ENCODE results near the gene IARS2. TPM values are rescaled to one million over a fixed set of nuclear protein-coding genes. Genes with fewer than 3 reads are reported as not detected.
A peak's percentile ranks its signal among the peaks of the same experiment; 100 is the strongest.

The IARS2 gene
- total RNA-seq, 2 experiments from 2014 or later = 75.0 to 75.2 TPM

DNA sequence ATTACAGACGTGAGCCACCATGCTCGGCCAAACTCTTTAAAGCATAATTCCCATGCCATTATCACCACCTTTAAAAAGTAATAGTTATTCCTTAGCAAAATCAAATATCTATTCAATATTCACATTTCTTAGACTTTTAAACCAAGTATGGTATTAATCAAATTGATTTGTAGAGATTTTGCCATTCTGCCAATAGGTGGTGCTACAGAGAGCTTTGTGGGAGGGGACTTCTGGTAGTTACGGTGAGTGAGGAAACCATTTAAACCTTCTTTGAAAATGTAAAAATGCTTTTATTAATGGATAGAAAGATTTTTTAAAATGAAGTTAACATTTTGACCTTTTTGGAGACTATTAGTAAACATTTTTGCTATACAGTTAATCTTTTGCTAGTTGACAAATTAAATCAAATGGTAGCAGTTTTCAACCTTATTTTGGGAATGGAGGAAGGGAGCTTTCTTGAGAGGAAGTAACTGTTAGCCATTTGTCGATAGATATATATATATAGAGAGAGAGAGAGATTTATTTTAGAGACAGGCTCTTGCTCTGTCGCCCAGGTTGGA, 19.3 kb downstream of the IARS2 start:
- Mint-ChIP-seq H3K27me3 (no peaks in the 10 kb centered on the region), H3K4me1 (ENCODE audit: low read depth) (peaks cover 3% of the 10 kb centered on the region), H3K36me3 (ENCODE audit: low read depth) (peaks cover 35% of the 10 kb centered on the region), H3K27ac (no peak overlapping the region), H3K4me3 (no peak overlapping the region), H3K9me3 (no peaks in the 10 kb centered on the region)
- peak; percentile 81 for ATAC-seq
- ChIA-PET POLR2A (interaction anchor here (0.6 kb wide), 1 partner anchor 64 kb away, joined by 4 read pairs; no protein-coding TSS in a partner anchor), CTCF (interaction anchor here (0.9 to 1.9 kb wide), 19 partner anchors 9 to 123 kb away, joined by 3 to 8 read pairs (median 4); partner anchors contain the start of genes BPNT1, EPRS1 and IARS2)
- intact Hi-C loops (cut with micrococcal nuclease) = no loop called here
- DNase-seq = peak; percentile 23
- TF ChIP-seq, protein P1, sequence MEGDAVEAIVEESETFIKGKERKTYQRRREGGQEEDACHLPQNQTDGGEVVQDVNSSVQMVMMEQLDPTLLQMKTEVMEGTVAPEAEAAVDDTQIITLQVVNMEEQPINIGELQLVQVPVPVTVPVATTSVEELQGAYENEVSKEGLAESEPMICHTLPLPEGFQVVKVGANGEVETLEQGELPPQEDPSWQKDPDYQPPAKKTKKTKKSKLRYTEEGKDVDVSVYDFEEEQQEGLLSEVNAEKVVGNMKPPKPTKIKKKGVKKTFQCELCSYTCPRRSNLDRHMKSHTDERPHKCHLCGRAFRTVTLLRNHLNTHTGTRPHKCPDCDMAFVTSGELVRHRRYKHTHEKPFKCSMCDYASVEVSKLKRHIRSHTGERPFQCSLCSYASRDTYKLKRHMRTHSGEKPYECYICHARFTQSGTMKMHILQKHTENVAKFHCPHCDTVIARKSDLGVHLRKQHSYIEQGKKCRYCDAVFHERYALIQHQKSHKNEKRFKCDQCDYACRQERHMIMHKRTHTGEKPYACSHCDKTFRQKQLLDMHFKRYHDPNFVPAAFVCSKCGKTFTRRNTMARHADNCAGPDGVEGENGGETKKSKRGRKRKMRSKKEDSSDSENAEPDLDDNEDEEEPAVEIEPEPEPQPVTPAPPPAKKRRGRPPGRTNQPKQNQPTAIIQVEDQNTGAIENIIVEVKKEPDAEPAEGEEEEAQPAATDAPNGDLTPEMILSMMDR (IDR thresholded peaks at IDR 0.05) = peak; percentile 81

DNA sequence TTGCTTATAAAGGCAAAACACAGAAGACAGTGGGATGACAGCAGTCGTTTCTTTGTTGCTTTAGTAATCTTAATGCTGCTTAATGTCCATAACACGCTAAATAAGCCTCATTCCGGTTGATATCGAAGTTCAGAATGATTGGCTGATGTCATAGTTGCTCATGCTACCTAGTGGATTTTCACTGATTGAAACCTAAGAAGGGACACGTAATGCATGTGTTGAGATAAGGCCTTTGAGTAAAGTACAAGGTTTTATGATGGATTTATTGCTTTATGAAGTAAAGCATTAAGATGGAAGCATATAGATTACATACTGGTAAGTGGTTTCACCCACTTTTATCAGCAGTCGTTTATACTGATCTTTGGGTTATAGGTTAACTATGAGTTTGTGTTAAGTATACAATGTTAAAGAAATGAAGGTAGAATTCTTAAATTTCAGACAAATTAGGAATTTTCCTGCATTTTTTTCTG, 25.1 kb downstream of the IARS2 start:
- DNase-seq (no peak), ATAC-seq (no peak)
- H3K36me3 Mint-ChIP-seq (ENCODE audit: low read depth) = peaks cover 24% of the 10 kb centered on the region
- POLR2A ChIA-PET = no interaction called here
- H3K27me3 Mint-ChIP-seq = no peaks in the 10 kb centered on the region
- H3K9me3 Mint-ChIP-seq = no peaks in the 10 kb centered on the region
- TF ChIP-seq, protein P1 (IDR thresholded peaks at IDR 0.05) = no peak
- H3K27ac Mint-ChIP-seq = no peak overlapping the region
- H3K4me3 Mint-ChIP-seq = no peak overlapping the region
- intact Hi-C loops (cut with micrococcal nuclease) = no loop called here
- CTCF ChIA-PET = interaction anchor here (1.7 kb wide), 1 partner anchor 14 kb away, joined by 5 read pairs; no protein-coding TSS in a partner anchor
- peaks cover 10% of the 10 kb centered on the region for H3K4me1 Mint-ChIP-seq (ENCODE audit: low read depth)

DNA sequence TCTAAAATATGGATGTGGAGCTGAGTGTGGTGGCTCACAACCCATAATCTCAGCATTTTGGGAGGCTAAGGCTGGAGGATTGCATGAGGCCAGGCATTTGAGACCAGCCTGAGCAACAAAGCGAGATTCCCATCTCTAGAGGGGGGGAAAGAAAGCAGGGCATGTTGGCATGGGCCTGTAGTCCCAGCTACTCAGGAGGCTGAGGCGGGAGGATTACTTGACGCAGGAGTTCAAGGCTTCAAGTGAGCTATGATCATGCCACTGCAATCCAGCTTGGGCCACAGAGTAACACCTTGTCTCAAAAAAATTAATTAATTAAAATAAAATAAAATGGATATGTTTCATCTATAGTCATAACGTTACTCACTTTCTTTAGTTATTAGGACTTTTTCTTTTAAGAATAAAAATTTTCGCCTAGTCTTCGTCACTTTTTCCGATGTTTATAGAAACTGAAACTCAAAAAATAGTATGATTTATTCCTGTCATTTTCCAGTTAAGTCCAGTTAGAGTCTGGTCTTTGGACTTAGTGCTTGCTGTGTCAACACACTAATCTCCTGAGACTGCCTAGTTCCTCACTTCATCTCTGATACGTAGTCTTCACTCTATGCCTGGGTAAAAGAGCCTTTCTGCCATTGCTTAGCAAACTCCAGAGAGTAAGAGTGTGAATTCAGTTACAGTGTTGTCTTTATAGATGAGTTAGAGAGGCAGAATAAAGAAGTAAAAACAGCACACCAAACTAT, 28.0 kb downstream of the IARS2 start:
- DNase-seq (no peak), ATAC-seq (no peak)
- CTCF ChIA-PET = interaction anchor here (1.8 kb wide), 1 partner anchor 9 kb away, joined by 6 read pairs; no protein-coding TSS in a partner anchor
- no peaks in the 10 kb centered on the region for H3K9me3 Mint-ChIP-seq
- no peak overlapping the region for H3K27ac Mint-ChIP-seq
- peaks cover 16% of the 10 kb centered on the region for H3K36me3 Mint-ChIP-seq (ENCODE audit: low read depth)
- no peaks in the 10 kb centered on the region for H3K27me3 Mint-ChIP-seq
- POLR2A ChIA-PET = no interaction called here
- intact Hi-C loops (cut with micrococcal nuclease) = no loop called here
- TF ChIP-seq, protein P1 (IDR thresholded peaks at IDR 0.05) = no peak
- H3K4me3 Mint-ChIP-seq = no peak overlapping the region
- peaks cover 13% of the 10 kb centered on the region for H3K4me1 Mint-ChIP-seq (ENCODE audit: low read depth)

DNA sequence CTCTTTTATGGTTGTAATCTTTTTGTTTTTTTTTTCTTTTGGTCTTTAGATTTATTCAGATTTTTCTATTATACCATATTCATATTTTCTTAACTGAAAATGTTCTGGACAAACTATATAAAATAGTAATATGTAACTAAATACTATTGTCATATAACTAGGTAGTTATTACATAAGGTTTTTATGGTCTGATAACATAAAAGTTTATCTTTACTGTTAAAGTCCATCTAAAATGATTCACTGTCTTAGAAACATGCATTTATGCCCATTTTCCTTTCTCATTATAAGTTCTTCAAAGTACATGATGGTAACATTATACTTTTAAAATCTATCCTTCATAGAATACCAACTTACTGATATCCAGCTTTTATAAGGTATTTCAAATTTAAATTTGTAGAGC, 29.1 kb downstream of the IARS2 start:
- no peak overlapping the region for H3K4me3 Mint-ChIP-seq
- no peaks in the 10 kb centered on the region for H3K9me3 Mint-ChIP-seq
- peaks cover 13% of the 10 kb centered on the region for H3K4me1 Mint-ChIP-seq (ENCODE audit: low read depth)
- intact Hi-C loops (cut with micrococcal nuclease) = no loop called here
- CTCF ChIA-PET = interaction anchor here (1.2 to 2.4 kb wide), 5 partner anchors 8 to 72 kb away, joined by 3 to 10 read pairs (median 6); no protein-coding TSS in a partner anchor
- ATAC-seq (no peak), DNase-seq (no peak)
- peaks cover 22% of the 10 kb centered on the region for H3K36me3 Mint-ChIP-seq (ENCODE audit: low read depth)
- no peaks in the 10 kb centered on the region for H3K27me3 Mint-ChIP-seq
- POLR2A ChIA-PET = no interaction called here
- no peak overlapping the region for H3K27ac Mint-ChIP-seq
- TF ChIP-seq, protein P1 (IDR thresholded peaks at IDR 0.05) = no peak

DNA sequence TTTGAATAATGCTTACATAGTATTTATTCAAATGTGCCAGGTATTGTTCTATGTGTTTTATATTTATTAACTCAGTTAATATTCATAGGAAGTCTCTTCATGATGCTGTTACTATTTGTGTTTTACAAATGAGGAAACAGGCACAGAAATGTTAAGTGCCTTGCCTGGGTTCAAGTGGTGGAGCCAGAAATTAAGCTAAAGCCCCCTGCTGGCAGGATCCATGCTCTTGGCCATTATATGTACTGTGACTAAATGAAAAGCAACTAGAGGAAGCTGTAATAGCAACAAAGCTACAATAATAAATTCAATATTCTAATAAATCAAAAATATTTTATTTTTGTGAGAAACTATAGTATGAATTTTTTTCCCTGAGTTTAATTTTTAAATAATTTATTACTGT, 30.0 kb downstream of the IARS2 start:
- peaks cover 11% of the 10 kb centered on the region for H3K4me1 Mint-ChIP-seq (ENCODE audit: low read depth)
- TF ChIP-seq, protein P1 (IDR thresholded peaks at IDR 0.05) = peak; percentile 20
- ATAC-seq = no peak
- H3K27ac Mint-ChIP-seq = no peak overlapping the region
- no peaks in the 10 kb centered on the region for H3K27me3 Mint-ChIP-seq
- H3K4me3 Mint-ChIP-seq = no peak overlapping the region
- CTCF ChIA-PET = interaction anchor here (0.6 to 2.4 kb wide), 7 partner anchors 8 to 135 kb away, joined by 3 to 10 read pairs (median 3); no protein-coding TSS in a partner anchor
- peak; percentile 48 for DNase-seq
- intact Hi-C loops (cut with micrococcal nuclease) = no loop called here
- no peaks in the 10 kb centered on the region for H3K9me3 Mint-ChIP-seq
- POLR2A ChIA-PET = no interaction called here
- peaks cover 29% of the 10 kb centered on the region for H3K36me3 Mint-ChIP-seq (ENCODE audit: low read depth)

All from activated CD8-positive, alpha-beta T cell treated with anti-CD3 and anti-CD28 coated beads for 36 hours (primary cell).